Measurements from ENCODE around the gene NECAB2. TPM values are rescaled to one million over a fixed set of nuclear protein-coding genes. Genes with fewer than 3 reads are reported as not detected.
"Not testable (repeated sequence)": the region's sequence is repeated elsewhere in the genome, so short reads cannot be mapped to it uniquely, and the experiment has no call there.

The NECAB2 gene
- total and polyA plus RNA-seq, 7 donors, result 0.04 to 0.13 (median 0.09) TPM; not detected in 4

- no peak for DNase-seq
- ATAC-seq, result no peak
- H3K27me3 ChIP-seq (ENCODE audit: insufficient read depth in 3 of 3, low read length in 2 of 3), result no peaks in the 10 kb centered on the region
- no peak for TF ChIP-seq CTCF (IDR thresholded peaks at IDR 0.05)
- H3K9me3 ChIP-seq, result no peaks in the 10 kb centered on the region
- H3K4me3 ChIP-seq, result no peak overlapping the region
- H3K27ac ChIP-seq, result no peak overlapping the region
- intact Hi-C loops (cut with DNase I), result no loop called here
- H3K36me3 ChIP-seq (ENCODE audit: insufficient read depth in 1 of 2, low read depth in 1 of 2), result no peaks in the 10 kb centered on the region
- no peaks in the 10 kb centered on the region for H3K4me1 ChIP-seq
- 90 to 92% (median 91%) methylated on average over 21 of the region's 21 CpGs for WGBS, 3 donors
Measured at GRCh38 chr16:83946781-83947566, 21.1 kb upstream of the NECAB2 start.

GRCh38 chr16:83947642-83948234, 20.3 kb upstream of the NECAB2 start:
- Histone ChIP-seq H3K36me3 (ENCODE audit: insufficient read depth in 1 of 2, low read depth in 1 of 2) (no peaks in the 10 kb centered on the region), H3K27ac (no peak overlapping the region), H3K9me3 (no peaks in the 10 kb centered on the region), H3K4me1 (peaks cover 7% of the 10 kb centered on the region), H3K4me3 (no peak overlapping the region), H3K27me3 (ENCODE audit: insufficient read depth in 3 of 3, low read length in 2 of 3) (no peaks in the 10 kb centered on the region)
- no peak for ATAC-seq
- no peak for DNase-seq
- TF ChIP-seq CTCF (IDR thresholded peaks at IDR 0.05), result no peak
- intact Hi-C loops (cut with DNase I), result no loop called here
- 90 to 96% (median 94%) methylated on average over 13 to 14 of the region's 14 CpGs for WGBS, 3 donors

GRCh38 chr16:83948914-83949723, 18.9 kb upstream of the NECAB2 start:
- ATAC-seq (no peak), DNase-seq (no peak)
- WGBS, 3 donors, result 86 to 94% (median 94%) methylated on average over 13 of the region's 13 CpGs

GRCh38 chr16:83949724-83950001, 18.4 kb upstream of the NECAB2 start:
- 86 to 90% (median 87%) methylated on average over 5 of the region's 5 CpGs for WGBS, 3 donors
- Histone ChIP-seq H3K36me3 (ENCODE audit: insufficient read depth in 1 of 2, low read depth in 1 of 2) (no peaks in the 10 kb centered on the region), H3K4me3 (no peak overlapping the region), H3K27me3 (ENCODE audit: insufficient read depth in 3 of 3, low read length in 2 of 3) (no peaks in the 10 kb centered on the region), H3K27ac (no peak overlapping the region), H3K9me3 (no peaks in the 10 kb centered on the region), H3K4me1 (peaks cover 10% of the 10 kb centered on the region)
- intact Hi-C loops (cut with DNase I), result loop anchor here in 1 of 2 donors (10.0 kb wide), 1 partner anchor 235 kb away; the partner anchor contains the start of gene TAF1C
- ATAC-seq (no peak), DNase-seq (no peak)
- no peak for TF ChIP-seq CTCF (IDR thresholded peaks at IDR 0.05)

More at GRCh38 chr16:83948914-83949723, 18.9 kb upstream of the NECAB2 start:
- Histone ChIP-seq H3K4me1 (peaks cover 7% of the 10 kb centered on the region), H3K27ac (no peak overlapping the region), H3K4me3 (no peak overlapping the region), H3K9me3 (no peaks in the 10 kb centered on the region), H3K36me3 (ENCODE audit: insufficient read depth in 1 of 2, low read depth in 1 of 2) (no peaks in the 10 kb centered on the region), H3K27me3 (ENCODE audit: insufficient read depth in 3 of 3, low read length in 2 of 3) (no peaks in the 10 kb centered on the region)
- no peak for TF ChIP-seq CTCF (IDR thresholded peaks at IDR 0.05)
- intact Hi-C loops (cut with DNase I), result no loop called here

GRCh38 chr16:83950862-83951399, 17.1 kb upstream of the NECAB2 start:
- ATAC-seq; H3K27ac ChIP-seq; H3K27me3 ChIP-seq (ENCODE audit: insufficient read depth in 3 of 3, low read length in 2 of 3); H3K36me3 ChIP-seq (ENCODE audit: insufficient read depth in 1 of 2, low read depth in 1 of 2); H3K4me3 ChIP-seq; DNase-seq; H3K9me3 ChIP-seq: not testable (repeated sequence)
- intact Hi-C loops (cut with DNase I), result loop anchor here in 1 of 2 donors (10.0 kb wide), 1 partner anchor 234 kb away; the partner anchor contains the start of gene TAF1C
- 65 to 85% (median 72%) methylated on average over 8 to 10 of the region's 10 CpGs for WGBS, 3 donors
- H3K4me1 ChIP-seq, result peaks cover 23% of the 10 kb centered on the region
